ELF-1 (cell line): Measurements from ENCODE around the gene REST.
"Not testable (repeated sequence)": the region's sequence is repeated elsewhere in the genome, so short reads cannot be mapped to it uniquely, and the experiment has no call there.

Experiments used
- DNase-seq: peaks from one replicate; pipeline ENCODE4 v3.0.0-alpha.2; 2016; ENCODE audit warnings: low read depth, low spot score

REST gene

DNA sequence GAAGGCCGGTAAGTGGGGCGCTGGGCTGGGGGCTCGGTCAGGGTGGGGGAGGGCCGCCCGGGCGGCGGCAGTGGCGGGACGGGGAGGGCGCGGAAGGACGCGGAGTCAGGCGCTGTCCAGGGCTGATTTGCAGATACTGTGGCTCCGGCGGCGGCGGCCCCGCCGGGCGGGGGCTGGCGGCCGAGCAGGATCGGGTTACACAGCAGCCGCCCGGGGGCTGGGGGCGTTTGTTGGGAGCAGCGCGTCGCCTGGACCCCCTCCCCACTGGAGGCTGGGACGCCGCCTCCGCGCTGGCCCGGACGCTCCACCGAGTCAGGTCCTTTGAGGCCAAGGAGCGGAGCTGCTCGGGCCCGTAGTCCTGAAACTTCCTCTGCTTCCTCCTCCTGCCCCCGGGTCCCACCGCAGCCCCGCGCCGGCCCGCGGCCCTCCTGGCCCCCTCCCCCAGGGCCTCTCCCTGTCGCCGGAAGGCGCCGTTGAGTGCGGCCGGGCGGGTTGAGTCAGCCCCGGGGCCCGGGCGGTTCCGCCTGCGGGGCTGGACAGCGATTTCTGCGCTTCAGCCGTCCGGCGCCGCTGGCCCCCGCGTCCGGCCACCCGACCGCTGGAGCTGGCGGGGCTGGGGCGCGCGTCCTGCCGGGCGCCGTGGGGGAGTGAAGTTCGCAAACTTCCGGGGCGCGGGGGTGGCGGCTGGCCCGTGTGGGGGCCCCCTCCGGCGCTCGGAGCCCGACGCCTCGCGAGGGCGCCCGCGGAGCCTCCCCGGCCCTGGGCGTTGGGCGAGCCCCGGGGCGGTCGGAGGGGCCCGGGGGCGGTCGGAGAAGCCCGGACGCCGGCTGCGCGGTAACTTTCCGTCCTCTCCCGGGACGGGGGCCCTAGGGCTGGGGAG, 746 bp downstream of the REST start:
- peak; percentile 96 for DNase-seq

- DNase-seq, result peak; percentile 80
These were observed 1.6 kb downstream of the REST start for GRCh38 chr4:56909086-56909894.

DNA sequence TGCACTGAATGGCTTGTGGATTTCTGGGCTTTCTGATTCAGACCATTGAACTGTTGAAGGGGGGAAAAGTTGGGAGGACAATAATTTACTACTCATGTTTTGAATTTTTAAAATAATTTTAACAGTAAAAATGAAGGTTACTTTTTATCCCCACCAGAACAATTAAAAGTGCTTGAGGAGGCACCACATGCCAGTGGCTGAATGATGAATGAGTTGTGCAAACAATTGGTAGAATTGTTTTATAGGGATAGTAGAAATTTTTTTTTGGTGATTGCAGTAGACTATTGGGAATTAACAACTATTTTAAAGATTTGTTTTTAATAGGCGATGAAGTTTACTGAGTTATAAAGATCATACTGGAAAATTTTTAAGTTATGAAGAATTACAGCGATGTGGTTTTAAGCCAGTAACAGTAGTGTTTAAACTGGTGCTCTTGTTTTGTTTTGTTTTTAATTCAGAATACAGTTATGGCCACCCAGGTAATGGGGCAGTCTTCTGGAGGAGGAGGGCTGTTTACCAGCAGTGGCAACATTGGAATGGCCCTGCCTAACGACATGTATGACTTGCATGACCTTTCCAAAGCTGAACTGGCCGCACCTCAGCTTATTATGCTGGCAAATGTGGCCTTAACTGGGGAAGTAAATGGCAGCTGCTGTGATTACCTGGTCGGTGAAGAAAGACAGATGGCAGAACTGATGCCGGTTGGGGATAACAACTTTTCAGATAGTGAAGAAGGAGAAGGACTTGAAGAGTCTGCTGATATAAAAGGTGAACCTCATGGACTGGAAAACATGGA, 2.7 kb downstream of the REST start:
- DNase-seq, result peak; percentile 40

- no peak for DNase-seq
These were observed 6.6 kb downstream of the REST start for GRCh38 chr4:56914336-56914735.

- not testable (repeated sequence) for DNase-seq
These were observed 7.3 kb downstream of the REST start for GRCh38 chr4:56914977-56915376.

DNA sequence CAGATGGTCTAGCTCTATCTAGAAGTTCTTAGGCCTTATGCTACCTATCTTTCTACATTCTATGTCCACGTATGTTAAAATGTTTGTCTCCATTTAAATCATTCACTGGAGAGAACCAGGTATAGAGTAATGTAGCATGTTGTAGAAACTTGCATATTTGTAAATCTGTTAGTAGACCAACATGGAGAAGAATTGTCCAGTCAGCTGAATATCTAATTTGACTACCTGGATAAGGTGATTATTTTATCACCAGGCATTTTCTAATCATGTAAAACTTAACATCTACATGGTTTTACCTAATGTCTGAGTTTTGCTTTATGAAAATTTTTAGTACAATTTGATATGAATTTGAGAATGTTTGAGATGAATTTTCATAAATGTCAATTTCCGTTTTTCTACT, 19.5 kb downstream of the REST start:
- DNase-seq, result no peak

GRCh38 chr4:56930638-56931037, 22.9 kb downstream of the REST start:
- no peak for DNase-seq

DNA sequence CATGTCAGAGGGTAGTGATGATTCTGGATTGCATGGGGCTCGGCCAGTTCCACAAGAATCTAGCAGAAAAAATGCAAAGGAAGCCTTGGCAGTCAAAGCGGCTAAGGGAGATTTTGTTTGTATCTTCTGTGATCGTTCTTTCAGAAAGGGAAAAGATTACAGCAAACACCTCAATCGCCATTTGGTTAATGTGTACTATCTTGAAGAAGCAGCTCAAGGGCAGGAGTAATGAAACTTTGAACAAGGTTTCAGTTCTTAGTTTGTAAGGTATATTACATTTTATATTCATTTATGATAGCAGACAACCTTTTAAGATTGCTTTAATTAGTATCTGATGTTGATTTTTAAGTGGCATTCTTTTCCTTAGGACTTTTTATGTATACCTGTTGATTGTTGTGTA, 24.2 kb downstream of the REST start:
- DNase-seq, result no peak

- no peak for DNase-seq
These were observed 29.6 kb downstream of the REST start for GRCh38 chr4:56937262-56937661.

DNA sequence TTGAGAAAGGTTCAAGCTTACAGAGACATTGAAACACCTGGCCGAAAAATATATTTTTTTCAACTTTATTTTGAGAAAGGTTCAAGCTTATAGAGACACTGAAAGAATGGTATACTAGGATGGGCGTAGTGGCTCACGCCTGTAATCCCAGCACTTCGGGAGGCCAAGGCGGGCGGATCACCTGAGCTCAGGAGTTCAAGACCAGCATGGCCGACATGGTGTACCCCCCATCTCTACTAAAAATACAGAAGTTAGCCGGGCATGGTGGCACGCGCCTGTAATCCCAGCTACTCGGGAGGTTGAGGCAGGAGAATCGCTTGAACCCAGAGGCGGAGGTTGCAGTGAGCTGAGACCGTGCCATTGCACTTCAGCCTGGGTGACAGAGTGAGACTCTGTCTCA, 32.1 kb downstream of the REST start:
- not testable (repeated sequence) for DNase-seq

DNA sequence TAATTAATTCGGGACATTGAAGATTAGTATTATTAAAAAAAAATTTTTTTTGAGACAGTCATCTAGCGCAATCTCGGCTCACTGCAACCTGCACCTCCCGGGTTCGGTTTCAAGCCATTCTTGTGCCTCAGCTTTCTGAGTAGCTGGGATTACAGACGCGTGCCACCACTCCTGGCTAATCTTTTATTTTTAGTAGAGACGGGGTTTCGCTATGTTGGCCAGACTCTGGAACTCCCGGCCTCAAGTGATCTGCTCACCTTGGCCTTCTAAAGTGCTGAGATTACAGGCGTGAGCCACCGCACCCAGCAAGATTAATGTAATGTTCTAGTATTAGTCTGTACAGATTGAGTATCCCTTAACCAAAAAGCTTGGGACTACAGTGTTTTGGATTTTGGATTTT, 32.7 kb downstream of the REST start:
- DNase-seq, result no peak

GRCh38 chr4:56940971-56941370, 33.3 kb downstream of the REST start:
- no peak for DNase-seq

DNA sequence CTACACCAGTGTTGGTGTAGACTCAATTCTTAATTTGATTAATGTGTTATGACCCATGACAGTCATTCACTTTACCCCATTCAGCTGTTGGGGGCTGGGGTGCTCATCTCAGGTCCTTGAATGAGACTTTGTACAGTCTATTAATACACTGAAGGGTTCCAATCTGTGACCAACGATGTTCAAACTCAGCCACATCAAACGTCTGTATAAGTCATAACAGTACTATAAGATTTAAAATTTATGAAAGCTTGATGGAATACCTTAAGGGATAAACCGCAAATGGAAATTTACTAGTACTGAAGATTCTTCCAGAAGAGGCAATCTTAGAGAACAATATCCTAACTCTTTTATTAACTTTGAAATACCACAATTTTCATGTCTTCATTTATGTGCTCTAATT, 33.7 kb downstream of the REST start:
- no peak for DNase-seq

DNA sequence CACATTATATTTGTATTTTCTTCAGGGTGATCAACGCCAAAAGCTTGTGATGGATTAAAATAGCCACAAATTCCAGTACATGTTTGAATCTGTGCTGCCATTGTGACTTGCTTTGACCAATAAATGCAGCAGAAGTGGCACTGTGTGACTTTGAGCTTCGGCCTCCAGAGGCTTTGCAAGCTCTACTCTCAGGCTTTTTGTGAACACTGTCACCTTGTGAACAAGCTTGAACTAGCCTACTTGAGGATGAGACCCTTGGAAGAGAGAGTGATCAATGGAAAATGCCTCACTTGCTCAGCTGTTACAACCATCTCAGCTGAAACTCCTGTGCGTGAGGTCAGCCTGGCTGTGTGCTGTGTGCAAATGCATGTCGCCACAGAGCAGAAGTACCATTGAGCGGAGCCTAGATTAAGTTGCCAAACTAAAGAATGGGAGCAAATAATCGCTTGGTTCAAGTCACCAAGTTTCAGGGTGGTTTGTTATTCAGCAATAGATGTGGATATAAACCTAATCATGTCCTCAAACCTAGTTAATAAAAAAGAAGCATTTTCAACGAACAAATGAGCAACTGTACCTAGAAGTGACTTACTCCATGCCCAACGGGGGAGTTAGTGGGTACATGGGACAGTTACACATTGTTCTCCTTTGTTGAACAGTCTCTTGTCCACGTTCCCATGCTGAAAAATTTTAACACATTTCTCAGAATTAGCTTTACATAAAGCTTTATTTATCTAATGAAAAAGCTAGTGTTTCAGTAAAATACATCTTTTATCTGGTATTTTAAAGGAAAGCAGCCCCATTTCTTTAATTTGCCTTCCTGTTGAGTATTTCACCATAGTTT, 46.2 kb downstream of the REST start:
- DNase-seq, result no peak

- no peak for DNase-seq
These were observed 50.4 kb downstream of the REST start for GRCh38 chr4:56958111-56958517.

DNA sequence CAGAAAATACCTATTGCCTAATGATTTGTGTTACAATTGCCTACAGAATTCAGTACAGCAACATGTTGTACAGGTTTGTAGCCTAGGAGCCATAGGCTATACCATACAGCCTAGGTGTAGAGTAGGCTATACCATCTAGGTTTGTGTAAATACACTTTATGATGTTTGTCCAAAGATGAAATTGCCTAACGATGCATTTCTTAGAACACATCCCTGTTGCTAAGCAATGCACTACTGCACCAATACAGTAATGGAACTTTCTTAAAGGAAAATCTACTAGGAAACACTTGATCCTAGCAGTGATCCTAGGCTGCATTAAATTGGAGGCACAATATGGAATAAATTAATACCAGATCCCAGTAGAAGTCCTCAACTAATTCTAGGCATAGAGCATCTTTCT, 51.4 kb downstream of the REST start:
- no peak for DNase-seq

GRCh38 chr4:56961107-56961500, 53.4 kb downstream of the REST start:
- DNase-seq, result no peak

DNA sequence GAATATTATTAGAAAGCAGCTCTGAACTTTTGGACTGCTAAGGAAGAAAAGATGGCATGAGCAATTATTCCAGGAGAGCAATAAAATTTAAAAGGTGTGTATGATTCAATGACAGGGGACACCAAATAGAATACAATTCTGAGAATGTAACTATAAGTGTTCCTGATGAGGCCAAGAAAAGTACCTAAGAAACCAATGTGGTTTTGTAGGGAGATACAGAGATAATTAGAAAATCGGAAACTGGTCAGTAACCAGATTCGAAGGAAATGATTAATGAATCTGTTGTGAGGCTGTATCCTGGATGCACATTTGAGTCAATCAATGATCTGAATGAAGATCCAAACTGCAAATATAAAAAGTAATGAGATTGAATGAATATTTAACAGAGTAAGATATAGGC, 63.7 kb downstream of the REST start:
- DNase-seq, result no peak

- no peak for DNase-seq
These were observed 64.7 kb downstream of the REST start for GRCh38 chr4:56972389-56972788.

GRCh38 chr4:56972809-56973208, 65.1 kb downstream of the REST start:
- DNase-seq, result no peak

- no peak for DNase-seq
These were observed 65.6 kb downstream of the REST start for GRCh38 chr4:56973336-56973735.
